Measurements from ENCODE around the gene CREBRF. TPM values are rescaled to one million over a fixed set of nuclear protein-coding genes. Genes with fewer than 3 reads are reported as not detected.

Gene CREBRF
- total RNA-seq, 2 experiments from 2014 or later, result 12.1 to 12.5 TPM

DNA sequence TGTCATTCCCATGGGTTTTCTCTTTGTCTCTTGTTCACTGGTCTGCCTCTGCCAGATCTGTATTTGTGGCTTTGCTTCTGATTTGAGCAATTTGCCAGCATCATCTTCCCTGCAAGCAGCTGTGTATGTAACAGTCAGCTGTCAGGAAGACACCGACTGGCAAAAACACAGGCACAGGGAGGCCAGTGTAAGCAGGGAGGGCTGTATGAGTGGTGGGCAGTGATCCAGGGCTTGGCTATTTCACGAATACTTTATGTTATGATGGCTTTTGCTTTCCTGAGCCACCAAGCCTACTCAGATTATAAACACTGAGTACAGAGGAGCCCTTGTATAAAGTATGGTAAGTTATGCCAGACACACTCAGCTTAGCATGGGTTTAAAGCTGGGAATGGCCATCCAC lies 99.8 kb downstream of the CREBRF start:
- ChIA-PET CTCF (ENCODE audit: unreplicated experiment) (no interaction called here), POLR2A (no interaction called here)
- Histone ChIP-seq H3K79me2 (ENCODE audit: insufficient read depth, low read depth, low read length) (no peaks in the 10 kb centered on the region), H3K4me3 (ENCODE audit: low read depth, low read length, poor library complexity, severe bottlenecking) (no peak overlapping the region), H4K20me1 (ENCODE audit: insufficient read depth, low read length) (no peaks in the 10 kb centered on the region), H2AFZ (ENCODE audit: low read length) (no peak overlapping the region), H3K9me3 (ENCODE audit: low read length) (no peaks in the 10 kb centered on the region), H3K27ac (ENCODE audit: low read depth, low read length, poor library complexity, severe bottlenecking) (no peak overlapping the region), H3K4me2 (ENCODE audit: low read length) (no peak overlapping the region), H3K4me1 (ENCODE audit: insufficient read depth, low read length, poor library complexity, severe bottlenecking) (no peaks in the 10 kb centered on the region), H3K36me3 (ENCODE audit: insufficient read depth, low read length) (peaks cover 43% of the 10 kb centered on the region), H3K9me2 (ENCODE audit: insufficient read depth, low read length) (no peaks in the 10 kb centered on the region)
- DNase-seq (ENCODE audit: low spot score), result no peak
- no peak for TF ChIP-seq CTCF (conservative IDR thresholded peaks at IDR 0.05; ENCODE audit: low read length)
- TF ChIP-seq EZH2phosphoT487 (IDR thresholded peaks at IDR 0.05; ENCODE audit: borderline replicate concordance, low read depth, low read length), result no peak
- intact Hi-C loops (cut with micrococcal nuclease; ENCODE audit: unreplicated experiment), result no loop called here
- BruUV-seq (replicated peaks), result no TSS peak

DNA sequence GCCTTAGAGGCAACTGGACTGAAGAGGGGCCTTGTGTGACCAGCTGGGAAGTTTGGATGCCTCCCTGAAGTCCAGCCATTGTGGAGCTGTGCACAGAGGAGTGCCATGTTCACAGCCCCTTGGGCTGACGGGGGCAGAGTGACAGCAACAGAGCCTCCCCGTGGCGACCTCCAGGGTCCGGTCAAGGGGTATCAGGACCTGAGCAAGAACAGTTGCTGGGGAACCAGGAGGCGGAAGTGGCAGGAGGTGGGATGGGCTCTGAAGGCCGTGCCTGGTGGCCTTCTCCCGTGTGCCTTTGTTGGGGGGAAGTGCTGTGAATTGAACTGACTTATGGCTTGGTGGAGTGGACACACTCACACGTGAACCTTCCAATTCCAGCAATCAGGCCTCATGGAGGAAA lies 102.2 kb downstream of the CREBRF start:
- CTCF ChIA-PET (ENCODE audit: unreplicated experiment), result no interaction called here

DNA sequence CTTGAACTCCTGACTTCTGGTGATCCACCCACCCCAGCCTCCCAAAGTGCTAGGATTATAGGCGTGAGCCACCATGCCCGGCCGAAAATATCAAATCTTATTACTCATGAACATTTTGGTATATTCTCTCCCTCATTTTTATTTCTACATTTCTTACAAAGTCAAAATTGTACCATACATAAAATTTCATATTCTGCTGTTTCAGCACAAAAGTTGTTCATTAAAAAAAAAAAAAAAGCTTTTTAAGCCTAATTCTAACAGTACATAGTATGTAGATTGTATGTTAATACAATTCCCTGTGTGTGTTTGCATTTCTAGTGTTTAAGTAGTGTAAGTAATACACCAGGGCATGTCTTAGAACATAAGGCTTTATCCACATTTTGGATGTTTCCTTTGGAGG lies 103.1 kb downstream of the CREBRF start:
- no peaks in the 10 kb centered on the region for H3K9me3 ChIP-seq (ENCODE audit: low read length)
- H4K20me1 ChIP-seq (ENCODE audit: insufficient read depth, low read length), result no peaks in the 10 kb centered on the region
- no peaks in the 10 kb centered on the region for H3K4me1 ChIP-seq (ENCODE audit: insufficient read depth, low read length, poor library complexity, severe bottlenecking)
- no peak for DNase-seq (ENCODE audit: low spot score)
- H3K36me3 ChIP-seq (ENCODE audit: insufficient read depth, low read length), result peaks cover 43% of the 10 kb centered on the region
- ChIA-PET CTCF (ENCODE audit: unreplicated experiment) (no interaction called here), POLR2A (interaction anchor here (0.6 kb wide), 2 partner anchors 10 to 48 kb away, joined by 3 to 4 read pairs; no protein-coding TSS in a partner anchor)
- H3K4me3 ChIP-seq (ENCODE audit: low read depth, low read length, poor library complexity, severe bottlenecking), result no peak overlapping the region
- H3K9me2 ChIP-seq (ENCODE audit: insufficient read depth, low read length), result no peaks in the 10 kb centered on the region
- H3K4me2 ChIP-seq (ENCODE audit: low read length), result no peak overlapping the region
- H2AFZ ChIP-seq (ENCODE audit: low read length), result no peak overlapping the region
- TF ChIP-seq EZH2phosphoT487 (IDR thresholded peaks at IDR 0.05; ENCODE audit: borderline replicate concordance, low read depth, low read length), result no peak
- TF ChIP-seq CTCF (conservative IDR thresholded peaks at IDR 0.05; ENCODE audit: low read length), result no peak
- no peaks in the 10 kb centered on the region for H3K79me2 ChIP-seq (ENCODE audit: insufficient read depth, low read depth, low read length)
- intact Hi-C loops (cut with micrococcal nuclease; ENCODE audit: unreplicated experiment), result no loop called here
- no TSS peak for BruUV-seq (replicated peaks)
- H3K27ac ChIP-seq (ENCODE audit: low read depth, low read length, poor library complexity, severe bottlenecking), result no peak overlapping the region

More for the DNA sequence above, 102.2 kb downstream of the CREBRF start:
- Histone ChIP-seq H3K36me3 (ENCODE audit: insufficient read depth, low read length) (peaks cover 40% of the 10 kb centered on the region), H2AFZ (ENCODE audit: low read length) (no peak overlapping the region), H3K27ac (ENCODE audit: low read depth, low read length, poor library complexity, severe bottlenecking) (no peak overlapping the region), H3K4me3 (ENCODE audit: low read depth, low read length, poor library complexity, severe bottlenecking) (no peak overlapping the region), H3K4me2 (ENCODE audit: low read length) (no peak overlapping the region), H4K20me1 (ENCODE audit: insufficient read depth, low read length) (no peaks in the 10 kb centered on the region), H3K9me3 (ENCODE audit: low read length) (no peaks in the 10 kb centered on the region), H3K4me1 (ENCODE audit: insufficient read depth, low read length, poor library complexity, severe bottlenecking) (no peaks in the 10 kb centered on the region), H3K79me2 (ENCODE audit: insufficient read depth, low read depth, low read length) (no peaks in the 10 kb centered on the region), H3K9me2 (ENCODE audit: insufficient read depth, low read length) (no peaks in the 10 kb centered on the region)
- no peak for DNase-seq (ENCODE audit: low spot score)
- intact Hi-C loops (cut with micrococcal nuclease; ENCODE audit: unreplicated experiment), result no loop called here
- TF ChIP-seq EZH2phosphoT487 (IDR thresholded peaks at IDR 0.05; ENCODE audit: borderline replicate concordance, low read depth, low read length) (no peak), CTCF (conservative IDR thresholded peaks at IDR 0.05; ENCODE audit: low read length) (no peak)
- BruUV-seq (replicated peaks), result no TSS peak
- POLR2A ChIA-PET, result no interaction called here
